ENCODE data around the gene ATG10. TPM values are rescaled to one million over a fixed set of nuclear protein-coding genes. Genes with fewer than 3 reads are reported as not detected.
"Not testable (repeated sequence)": the region's sequence is repeated elsewhere in the genome, so short reads cannot be mapped to it uniquely, and the experiment has no call there.

ATG10 gene
- total and polyA plus RNA-seq, 9 donors: 7.4 to 10.7 (median 9.0) TPM

GRCh38 chr5:82244151-82244550 lies 272.3 kb downstream of the ATG10 start:
- no peak overlapping the region for H3K27ac ChIP-seq (ENCODE audit: low read length)
- no peak overlapping the region for H3K4me3 ChIP-seq (ENCODE audit: low read length)
- H3K4me1 ChIP-seq (ENCODE audit: control insufficient read depth, insufficient read depth, low read length): no peaks in the 10 kb centered on the region
- DNase-seq: no peak
- WGBS (ENCODE audit: insufficient coverage): 100% methylated on average over 2 of the region's 2 CpGs
- no peaks in the 10 kb centered on the region for H3K27me3 ChIP-seq (ENCODE audit: control insufficient read depth, insufficient read depth, low read length)
- peaks cover 9% of the 10 kb centered on the region for H3K9me3 ChIP-seq (replicated peaks; ENCODE audit: control insufficient read depth, low read depth, low read length)
- H3K36me3 ChIP-seq (ENCODE audit: control insufficient read depth, insufficient read depth, low read length): no peaks in the 10 kb centered on the region

- no peak overlapping the region for H3K4me3 ChIP-seq (ENCODE audit: low read length)
- no CpG with 5 or more reads among the region's 6 CpGs for whole genome bisulfite sequencing (ENCODE audit: insufficient coverage)
Measured at GRCh38 chr5:82244854-82245635, 273.2 kb downstream of the ATG10 start.

GRCh38 chr5:82246960-82247574 lies 275.2 kb downstream of the ATG10 start:
- Histone ChIP-seq H3K27ac (ENCODE audit: low read length) (no peak overlapping the region), H3K4me3 (ENCODE audit: low read length) (no peak overlapping the region), H3K4me1 (ENCODE audit: control insufficient read depth, insufficient read depth, low read length) (no peaks in the 10 kb centered on the region), H3K9me3 (replicated peaks; ENCODE audit: control insufficient read depth, low read depth, low read length) (peaks cover 9% of the 10 kb centered on the region), H3K27me3 (ENCODE audit: control insufficient read depth, insufficient read depth, low read length) (no peaks in the 10 kb centered on the region), H3K36me3 (ENCODE audit: control insufficient read depth, insufficient read depth, low read length) (no peaks in the 10 kb centered on the region)
- no CpG with 5 or more reads among the region's 1 CpG for whole genome bisulfite sequencing (ENCODE audit: insufficient coverage)
- no peak for DNase-seq

More at GRCh38 chr5:82244854-82245635, 273.2 kb downstream of the ATG10 start:
- H3K27ac ChIP-seq (ENCODE audit: low read length): no peak overlapping the region
- H3K36me3 ChIP-seq (ENCODE audit: control insufficient read depth, insufficient read depth, low read length): no peaks in the 10 kb centered on the region
- no peaks in the 10 kb centered on the region for H3K27me3 ChIP-seq (ENCODE audit: control insufficient read depth, insufficient read depth, low read length)
- DNase-seq: no peak
- H3K9me3 ChIP-seq (replicated peaks; ENCODE audit: control insufficient read depth, low read depth, low read length): peaks cover 9% of the 10 kb centered on the region
- no peaks in the 10 kb centered on the region for H3K4me1 ChIP-seq (ENCODE audit: control insufficient read depth, insufficient read depth, low read length)

GRCh38 chr5:82252744-82253143 lies 280.9 kb downstream of the ATG10 start:
- no peaks in the 10 kb centered on the region for H3K4me1 ChIP-seq (ENCODE audit: control insufficient read depth, insufficient read depth, low read length)
- H3K9me3 ChIP-seq (replicated peaks; ENCODE audit: control insufficient read depth, low read depth, low read length): peaks cover 4% of the 10 kb centered on the region
- no peak overlapping the region for H3K4me3 ChIP-seq (ENCODE audit: low read length)
- DNase-seq: no peak
- no peaks in the 10 kb centered on the region for H3K27me3 ChIP-seq (ENCODE audit: control insufficient read depth, insufficient read depth, low read length)
- H3K36me3 ChIP-seq (ENCODE audit: control insufficient read depth, insufficient read depth, low read length): no peaks in the 10 kb centered on the region
- no peak overlapping the region for H3K27ac ChIP-seq (ENCODE audit: low read length)

- H3K9me3 ChIP-seq (replicated peaks; ENCODE audit: control insufficient read depth, low read depth, low read length): no peaks in the 10 kb centered on the region
Measured at GRCh38 chr5:82255844-82256243, 284.0 kb downstream of the ATG10 start.

GRCh38 chr5:82257247-82257646 lies 285.4 kb downstream of the ATG10 start:
- no peak for DNase-seq
- WGBS (ENCODE audit: insufficient coverage): no CpG with 5 or more reads among the region's 2 CpGs
- Histone ChIP-seq H3K27me3 (ENCODE audit: control insufficient read depth, insufficient read depth, low read length) (no peaks in the 10 kb centered on the region), H3K27ac (ENCODE audit: low read length) (no peak overlapping the region), H3K36me3 (ENCODE audit: control insufficient read depth, insufficient read depth, low read length) (no peaks in the 10 kb centered on the region), H3K4me1 (ENCODE audit: control insufficient read depth, insufficient read depth, low read length) (no peaks in the 10 kb centered on the region), H3K9me3 (replicated peaks; ENCODE audit: control insufficient read depth, low read depth, low read length) (no peaks in the 10 kb centered on the region), H3K4me3 (ENCODE audit: low read length) (no peak overlapping the region)

More at GRCh38 chr5:82255844-82256243, 284.0 kb downstream of the ATG10 start:
- DNase-seq: peak; percentile 42
- no peaks in the 10 kb centered on the region for H3K4me1 ChIP-seq (ENCODE audit: control insufficient read depth, insufficient read depth, low read length)
- H3K27ac ChIP-seq (ENCODE audit: low read length): no peak overlapping the region
- no peaks in the 10 kb centered on the region for H3K27me3 ChIP-seq (ENCODE audit: control insufficient read depth, insufficient read depth, low read length)
- WGBS (ENCODE audit: insufficient coverage): no CpG with 5 or more reads among the region's 1 CpG
- no peak overlapping the region for H3K4me3 ChIP-seq (ENCODE audit: low read length)
- H3K36me3 ChIP-seq (ENCODE audit: control insufficient read depth, insufficient read depth, low read length): no peaks in the 10 kb centered on the region

- H3K4me3 ChIP-seq (ENCODE audit: low read length): no peak overlapping the region
- H3K9me3 ChIP-seq (replicated peaks; ENCODE audit: control insufficient read depth, low read depth, low read length): no peaks in the 10 kb centered on the region
- H3K27ac ChIP-seq (ENCODE audit: low read length): no peak overlapping the region
- DNase-seq: no peak
- H3K36me3 ChIP-seq (ENCODE audit: control insufficient read depth, insufficient read depth, low read length): no peaks in the 10 kb centered on the region
- no peaks in the 10 kb centered on the region for H3K27me3 ChIP-seq (ENCODE audit: control insufficient read depth, insufficient read depth, low read length)
- H3K4me1 ChIP-seq (ENCODE audit: control insufficient read depth, insufficient read depth, low read length): no peaks in the 10 kb centered on the region
- WGBS (ENCODE audit: insufficient coverage): 56% methylated on average over 1 of the region's 3 CpGs
Measured at GRCh38 chr5:82257729-82258128, 285.9 kb downstream of the ATG10 start.

- H3K27ac ChIP-seq (ENCODE audit: low read length): no peak overlapping the region
- H3K27me3 ChIP-seq (ENCODE audit: control insufficient read depth, insufficient read depth, low read length): no peaks in the 10 kb centered on the region
- no peaks in the 10 kb centered on the region for H3K36me3 ChIP-seq (ENCODE audit: control insufficient read depth, insufficient read depth, low read length)
- H3K9me3 ChIP-seq (replicated peaks; ENCODE audit: control insufficient read depth, low read depth, low read length): no peaks in the 10 kb centered on the region
- H3K4me1 ChIP-seq (ENCODE audit: control insufficient read depth, insufficient read depth, low read length): no peaks in the 10 kb centered on the region
- 100% methylated on average over 2 of the region's 3 CpGs for WGBS (ENCODE audit: insufficient coverage)
- no peak overlapping the region for H3K4me3 ChIP-seq (ENCODE audit: low read length)
- peak; percentile 74 for DNase-seq
Measured at GRCh38 chr5:82259172-82259800, 287.5 kb downstream of the ATG10 start.

- Histone ChIP-seq H3K36me3 (ENCODE audit: control insufficient read depth, insufficient read depth, low read length) (peaks cover 3% of the 10 kb centered on the region), H3K4me3 (ENCODE audit: low read length) (no peak overlapping the region), H3K27me3 (ENCODE audit: control insufficient read depth, insufficient read depth, low read length) (no peaks in the 10 kb centered on the region), H3K9me3 (replicated peaks; ENCODE audit: control insufficient read depth, low read depth, low read length) (peaks cover 10% of the 10 kb centered on the region), H3K27ac (ENCODE audit: low read length) (peak overlapping the region; percentile 61), H3K4me1 (ENCODE audit: control insufficient read depth, insufficient read depth, low read length) (no peaks in the 10 kb centered on the region)
- DNase-seq: peak; percentile 88
- 25% methylated on average over 1 of the region's 4 CpGs for WGBS (ENCODE audit: insufficient coverage)
Measured at GRCh38 chr5:82265047-82265446, 293.2 kb downstream of the ATG10 start.

GRCh38 chr5:82267297-82267933 lies 295.6 kb downstream of the ATG10 start:
- not testable (repeated sequence) for DNase-seq; H3K27ac ChIP-seq (ENCODE audit: low read length); H3K4me1 ChIP-seq (ENCODE audit: control insufficient read depth, insufficient read depth, low read length); H3K4me3 ChIP-seq (ENCODE audit: low read length); H3K27me3 ChIP-seq (ENCODE audit: control insufficient read depth, insufficient read depth, low read length); H3K36me3 ChIP-seq (ENCODE audit: control insufficient read depth, insufficient read depth, low read length)
- peaks cover 10% of the 10 kb centered on the region for H3K9me3 ChIP-seq (replicated peaks; ENCODE audit: control insufficient read depth, low read depth, low read length)
- 96% methylated on average over 3 of the region's 9 CpGs for WGBS (ENCODE audit: insufficient coverage)
